Activated T-cell treated with anti-CD3 and anti-CD28 coated beads for 1 hour (primary cell): Measurements from ENCODE around the gene FAF1.

Experiments
- DNase-seq: peaks from one replicate; pipeline ENCODE4 v3.0.0-alpha.2; 2020; ENCODE audit warnings: low read depth

The FAF1 gene

GRCh38 chr1:50415235-50416149 is 544.6 kb downstream of the FAF1 start:
- no peak for DNase-seq

- no peak for DNase-seq
Observed at GRCh38 chr1:50414853-50415234, 545.2 kb downstream of the FAF1 start.

- DNase-seq: no peak
Observed at GRCh38 chr1:50412813-50413476, 547.1 kb downstream of the FAF1 start.

GRCh38 chr1:50405814-50406213 is 554.3 kb downstream of the FAF1 start:
- DNase-seq: no peak

GRCh38 chr1:50393522-50394120 is 566.4 kb downstream of the FAF1 start:
- DNase-seq: no peak
